Ectodermal cell (in vitro differentiated cells): ENCODE measurements around the gene PLCG2.
"Not testable (repeated sequence)": the region's sequence is repeated elsewhere in the genome, so short reads cannot be mapped to it uniquely, and the experiment has no call there.

Experiments used
- H3K27ac ChIP-seq: 2 replicates; pipeline ENCODE4 v1.7.0; 2013; ENCODE audit warnings: mild to moderate bottlenecking, low read depth, low read length; ENCODE audit not compliant: insufficient read depth, poor library complexity, severe bottlenecking
- H3K27me3 ChIP-seq: 2 replicates; pipeline ENCODE4 v1.7.0; 2013; ENCODE audit warnings: mild to moderate bottlenecking, low read length; ENCODE audit not compliant: insufficient read depth, control insufficient read depth, poor library complexity, severe bottlenecking
- H3K36me3 ChIP-seq: one replicate; pipeline ENCODE4 v1.7.0; 2013; ENCODE audit warnings: low read length; ENCODE audit not compliant: control insufficient read depth, insufficient read depth
- H3K4me1 ChIP-seq: one replicate; pipeline ENCODE4 v1.7.0; 2013; ENCODE audit warnings: low read length; ENCODE audit not compliant: control insufficient read depth, insufficient read depth
- H3K4me3 ChIP-seq: 2 replicates; pipeline ENCODE4 v1.7.0; 2013; ENCODE audit warnings: low read depth, low read length, control low read depth; ENCODE audit not compliant: insufficient read depth
- H3K9me3 ChIP-seq: 2 replicates; pipeline ENCODE4 v1.7.0; 2013; ENCODE audit warnings: mild to moderate bottlenecking, low read length, moderate library complexity; ENCODE audit not compliant: control insufficient read depth
- WGBS, 2 experiments: methylation state at CpG; one replicate each; pipeline ENCODE4 v1.1.7; 2013; ENCODE audit warnings: missing lambda C conversion rate in 2 of 2; 5-methylcytosine and 5-hydroxymethylcytosine counted together

Gene PLCG2

GRCh38 chr16:81875461-81875860 lies 96.4 kb downstream of the PLCG2 start:
- H3K4me3 ChIP-seq = no peak overlapping the region
- H3K27me3 ChIP-seq = no peaks in the 10 kb centered on the region
- no peak overlapping the region for H3K27ac ChIP-seq
- WGBS, 2 experiments = 71 to 75% methylated on average over 5 of the region's 5 CpGs
- peaks cover 5% of the 10 kb centered on the region for H3K4me1 ChIP-seq
- H3K9me3 ChIP-seq = no peaks in the 10 kb centered on the region
- no peaks in the 10 kb centered on the region for H3K36me3 ChIP-seq

GRCh38 chr16:81876273-81876900 lies 97.3 kb downstream of the PLCG2 start:
- H3K9me3 ChIP-seq = no peaks in the 10 kb centered on the region
- H3K4me3 ChIP-seq = no peak overlapping the region
- no peaks in the 10 kb centered on the region for H3K36me3 ChIP-seq
- H3K27me3 ChIP-seq = no peaks in the 10 kb centered on the region
- H3K4me1 ChIP-seq = peaks cover 5% of the 10 kb centered on the region
- H3K27ac ChIP-seq = no peak overlapping the region
- 91 to 92% methylated on average over 10 of the region's 10 CpGs for WGBS, 2 experiments

DNA sequence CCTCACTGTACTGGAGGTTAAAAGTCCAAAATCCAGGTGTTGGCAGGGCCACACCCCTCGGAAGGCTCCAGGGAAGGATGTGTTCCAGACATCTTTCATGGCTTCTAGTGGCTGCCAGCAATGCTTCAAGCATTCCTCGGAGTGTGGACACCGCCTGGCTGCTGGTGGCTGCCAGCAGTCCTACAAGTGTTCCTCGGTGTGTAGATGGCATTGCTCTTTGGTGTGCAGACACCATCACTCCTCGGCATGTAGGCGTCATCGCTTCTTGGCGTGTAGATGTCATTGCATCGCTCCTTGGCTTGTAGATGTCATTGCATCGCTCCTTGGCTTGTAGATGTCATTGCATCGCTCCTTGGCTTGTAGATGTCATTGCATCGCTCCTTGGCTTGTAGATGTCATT lies 98.4 kb downstream of the PLCG2 start:
- H3K27ac ChIP-seq, H3K9me3 ChIP-seq, H3K4me3 ChIP-seq, H3K4me1 ChIP-seq, H3K36me3 ChIP-seq, H3K27me3 ChIP-seq: not testable (repeated sequence)
- 94 to 98% methylated on average over 12 of the region's 12 CpGs for WGBS, 2 experiments

GRCh38 chr16:81878529-81878928 lies 99.4 kb downstream of the PLCG2 start:
- 89 to 90% methylated on average over 10 of the region's 10 CpGs for WGBS, 2 experiments

DNA sequence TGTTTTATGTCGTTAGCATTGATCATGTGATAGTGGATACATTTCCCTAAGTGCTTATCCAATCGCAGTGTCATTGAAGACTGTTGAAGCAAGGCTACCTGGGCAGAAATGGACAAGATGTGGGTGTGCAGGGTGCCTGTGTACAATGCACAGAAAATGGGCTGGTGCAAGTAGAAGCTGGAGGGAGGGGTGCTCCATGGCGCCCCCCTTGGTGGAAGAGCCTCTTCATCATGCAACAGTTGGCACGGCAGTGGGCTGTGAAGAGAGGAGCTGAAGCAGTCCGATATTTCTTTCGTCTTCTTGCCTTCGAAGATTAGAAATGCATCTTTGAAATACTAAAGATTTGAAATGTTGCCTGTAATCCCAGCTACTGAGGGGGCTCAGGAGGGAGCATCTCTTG lies 100.5 kb downstream of the PLCG2 start:
- H3K9me3 ChIP-seq = no peaks in the 10 kb centered on the region
- 81 to 84% methylated on average over 7 of the region's 7 CpGs for WGBS, 2 experiments
- H3K4me1 ChIP-seq = peaks cover 5% of the 10 kb centered on the region
- no peaks in the 10 kb centered on the region for H3K36me3 ChIP-seq
- H3K27ac ChIP-seq = no peak overlapping the region
- no peaks in the 10 kb centered on the region for H3K27me3 ChIP-seq
- no peak overlapping the region for H3K4me3 ChIP-seq

More at GRCh38 chr16:81878529-81878928, 99.4 kb downstream of the PLCG2 start:
- H3K4me3 ChIP-seq = no peak overlapping the region
- H3K4me1 ChIP-seq = peaks cover 5% of the 10 kb centered on the region
- no peaks in the 10 kb centered on the region for H3K27me3 ChIP-seq
- H3K9me3 ChIP-seq = no peaks in the 10 kb centered on the region
- no peaks in the 10 kb centered on the region for H3K36me3 ChIP-seq
- H3K27ac ChIP-seq = no peak overlapping the region

- no peak overlapping the region for H3K27ac ChIP-seq
- WGBS, 2 experiments = 90 to 91% methylated on average over 12 of the region's 13 CpGs
- H3K27me3 ChIP-seq = no peaks in the 10 kb centered on the region
- H3K9me3 ChIP-seq = no peaks in the 10 kb centered on the region
- H3K4me1 ChIP-seq = peaks cover 5% of the 10 kb centered on the region
- no peak overlapping the region for H3K4me3 ChIP-seq
- no peaks in the 10 kb centered on the region for H3K36me3 ChIP-seq
Observed at GRCh38 chr16:81880816-81881215, 101.7 kb downstream of the PLCG2 start.

DNA sequence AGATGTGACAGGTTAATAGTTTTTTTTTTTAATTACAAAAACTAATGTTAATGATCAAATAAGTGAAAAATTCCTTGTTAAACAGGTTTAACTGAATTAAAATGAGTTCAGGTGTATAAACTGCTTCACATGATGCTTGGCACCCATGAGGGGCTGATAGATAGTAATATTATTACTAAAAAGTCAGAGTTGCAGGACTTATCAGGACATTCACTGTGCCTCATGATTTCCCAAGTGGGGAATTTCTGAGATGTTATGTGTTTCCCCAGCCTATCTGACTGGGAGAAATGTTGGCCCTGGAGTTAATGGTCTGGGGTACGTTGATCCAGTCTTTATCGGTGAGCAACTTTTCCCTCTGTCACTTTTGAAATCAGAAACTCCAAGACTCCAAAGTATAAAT lies 102.1 kb downstream of the PLCG2 start:
- Histone ChIP-seq H3K9me3 (no peaks in the 10 kb centered on the region), H3K27ac (no peak overlapping the region), H3K4me1 (peaks cover 5% of the 10 kb centered on the region), H3K36me3 (no peaks in the 10 kb centered on the region), H3K4me3 (no peak overlapping the region), H3K27me3 (no peaks in the 10 kb centered on the region)
- WGBS, 2 experiments = 80 to 83% methylated on average over 1 to 2 of the region's 2 CpGs

- WGBS, 2 experiments = 85 to 87% methylated on average over 5 of the region's 5 CpGs
- Histone ChIP-seq H3K36me3 (no peaks in the 10 kb centered on the region), H3K27me3 (no peaks in the 10 kb centered on the region)
Observed at GRCh38 chr16:81882559-81882958, 103.5 kb downstream of the PLCG2 start.

DNA sequence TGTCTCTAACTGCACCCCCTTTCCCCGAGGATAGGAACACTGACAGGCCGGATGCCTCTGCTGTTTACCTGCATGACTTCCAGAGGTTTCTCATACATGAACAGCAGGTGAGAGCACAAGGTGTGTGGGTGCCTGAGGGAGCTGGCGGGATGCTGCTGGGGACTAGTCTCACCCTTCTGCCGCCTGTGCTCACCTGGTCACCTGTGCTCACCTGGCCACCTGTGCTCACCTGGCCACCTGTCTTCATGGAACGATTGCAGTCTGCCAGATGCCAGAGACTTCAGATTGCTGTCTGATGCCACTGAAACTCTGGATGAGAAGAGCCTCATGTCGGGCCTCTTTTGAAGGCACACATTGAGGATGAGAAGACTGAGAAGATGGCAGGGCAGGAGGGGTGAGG lies 104.1 kb downstream of the PLCG2 start:
- H3K4me1 ChIP-seq = peaks cover 5% of the 10 kb centered on the region
- H3K27ac ChIP-seq = no peak overlapping the region
- H3K36me3 ChIP-seq = no peaks in the 10 kb centered on the region
- WGBS, 2 experiments = 92% methylated on average over 6 of the region's 6 CpGs
- no peaks in the 10 kb centered on the region for H3K27me3 ChIP-seq
- H3K4me3 ChIP-seq = no peak overlapping the region
- H3K9me3 ChIP-seq = no peaks in the 10 kb centered on the region

More at GRCh38 chr16:81882559-81882958, 103.5 kb downstream of the PLCG2 start:
- Histone ChIP-seq H3K4me1 (peaks cover 5% of the 10 kb centered on the region), H3K4me3 (no peak overlapping the region), H3K27ac (no peak overlapping the region), H3K9me3 (no peaks in the 10 kb centered on the region)

GRCh38 chr16:81885976-81886586 lies 107.0 kb downstream of the PLCG2 start:
- no peaks in the 10 kb centered on the region for H3K4me1 ChIP-seq
- H3K27me3 ChIP-seq = no peaks in the 10 kb centered on the region
- 25 to 35% methylated on average over 7 to 9 of the region's 9 CpGs for WGBS, 2 experiments
- H3K36me3 ChIP-seq = no peaks in the 10 kb centered on the region
- H3K9me3 ChIP-seq = no peaks in the 10 kb centered on the region
- H3K27ac ChIP-seq = no peak overlapping the region
- H3K4me3 ChIP-seq = no peak overlapping the region
